ENCODE measurements around the gene MARK1. TPM values are rescaled to one million over a fixed set of nuclear protein-coding genes. Genes with fewer than 3 reads are reported as not detected.

MARK1 gene
- total and polyA plus RNA-seq, 9 of the 15 experiments (the other 6 are each of a cell fraction or from before 2014, with no cell fraction given): not detected

DNA sequence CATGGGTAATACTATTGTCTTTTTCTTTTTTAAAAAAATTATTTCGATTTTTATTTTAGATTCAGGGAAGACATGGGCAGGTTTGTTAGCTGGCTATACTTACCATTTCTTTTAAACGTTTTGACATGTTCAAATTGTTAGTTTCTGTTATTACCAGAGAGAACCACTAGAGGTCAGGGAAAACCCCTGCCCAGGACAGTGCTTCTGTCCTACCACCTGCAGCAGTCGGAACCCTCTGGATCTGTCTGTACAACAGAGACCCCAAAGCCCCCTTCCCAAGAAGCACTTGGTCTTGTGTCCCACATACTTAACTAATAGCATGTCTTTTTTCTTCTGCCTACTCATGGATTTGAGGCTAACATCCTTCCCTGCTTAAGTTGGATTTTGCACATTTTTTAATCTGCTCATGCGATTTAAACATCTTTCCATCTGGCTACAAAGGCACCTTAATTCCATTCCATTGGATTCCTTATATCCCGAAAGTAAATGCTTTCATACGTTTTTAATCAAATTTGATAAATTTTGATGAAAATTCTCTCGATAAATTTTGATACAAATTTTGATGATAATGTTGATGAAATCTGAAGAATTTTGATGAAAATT, 152.2 kb downstream of the MARK1 start (continued):
- TF ChIP-seq, protein P1, sequence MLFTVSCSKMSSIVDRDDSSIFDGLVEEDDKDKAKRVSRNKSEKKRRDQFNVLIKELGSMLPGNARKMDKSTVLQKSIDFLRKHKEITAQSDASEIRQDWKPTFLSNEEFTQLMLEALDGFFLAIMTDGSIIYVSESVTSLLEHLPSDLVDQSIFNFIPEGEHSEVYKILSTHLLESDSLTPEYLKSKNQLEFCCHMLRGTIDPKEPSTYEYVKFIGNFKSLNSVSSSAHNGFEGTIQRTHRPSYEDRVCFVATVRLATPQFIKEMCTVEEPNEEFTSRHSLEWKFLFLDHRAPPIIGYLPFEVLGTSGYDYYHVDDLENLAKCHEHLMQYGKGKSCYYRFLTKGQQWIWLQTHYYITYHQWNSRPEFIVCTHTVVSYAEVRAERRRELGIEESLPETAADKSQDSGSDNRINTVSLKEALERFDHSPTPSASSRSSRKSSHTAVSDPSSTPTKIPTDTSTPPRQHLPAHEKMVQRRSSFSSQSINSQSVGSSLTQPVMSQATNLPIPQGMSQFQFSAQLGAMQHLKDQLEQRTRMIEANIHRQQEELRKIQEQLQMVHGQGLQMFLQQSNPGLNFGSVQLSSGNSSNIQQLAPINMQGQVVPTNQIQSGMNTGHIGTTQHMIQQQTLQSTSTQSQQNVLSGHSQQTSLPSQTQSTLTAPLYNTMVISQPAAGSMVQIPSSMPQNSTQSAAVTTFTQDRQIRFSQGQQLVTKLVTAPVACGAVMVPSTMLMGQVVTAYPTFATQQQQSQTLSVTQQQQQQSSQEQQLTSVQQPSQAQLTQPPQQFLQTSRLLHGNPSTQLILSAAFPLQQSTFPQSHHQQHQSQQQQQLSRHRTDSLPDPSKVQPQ (CRISPR knock-in tag; IDR thresholded peaks at IDR 0.05; ENCODE audit: borderline replicate concordance): no peak
- no peak for TF ChIP-seq KLF10 (CRISPR knock-in tag; IDR thresholded peaks at IDR 0.05)

DNA sequence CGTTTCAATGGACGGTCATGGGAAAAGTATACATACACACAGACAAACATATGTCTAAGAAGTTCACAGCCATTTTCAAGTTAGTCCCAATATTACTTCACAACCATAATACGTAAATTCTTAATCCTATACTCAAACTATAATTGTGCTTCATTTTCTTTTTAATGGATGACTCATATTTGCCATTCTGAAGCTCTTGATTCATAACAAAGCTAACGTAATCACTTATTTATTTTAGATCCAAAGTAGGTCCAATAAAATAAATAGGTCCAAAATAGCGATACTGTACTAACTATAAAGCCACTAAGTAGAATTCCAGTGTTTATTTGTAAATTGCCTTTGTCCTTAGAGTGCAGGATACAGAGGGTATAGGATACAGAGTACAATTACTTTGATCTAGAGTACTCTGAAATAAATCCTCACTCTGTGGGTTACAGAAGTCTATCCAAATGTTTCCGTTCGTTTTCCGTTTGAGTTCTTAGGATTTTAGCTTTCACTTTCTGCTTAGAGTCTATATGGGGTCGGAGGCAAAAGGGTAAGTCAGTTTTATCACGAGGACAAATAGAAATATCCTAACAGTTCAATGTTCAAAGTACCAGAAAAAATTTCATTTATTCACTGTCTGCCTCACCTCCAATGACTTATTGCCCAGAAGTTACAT, 153.4 kb downstream of the MARK1 start:
- Histone ChIP-seq H3K9me3 (replicated peaks; ENCODE audit: control insufficient read depth, insufficient read depth, low read depth, low read length) (no peaks in the 10 kb centered on the region), H3K27ac (ENCODE audit: extremely low read depth, low read depth, low read length) (no peak overlapping the region), H3K4me1 (replicated peaks in 1 of 2; ENCODE audit: control insufficient read depth in 2 of 2, insufficient read depth in 2 of 2, low read length in 2 of 2) (no peaks in the 10 kb centered on the region), H3K9me1 (ENCODE audit: control insufficient read depth, insufficient read depth, low read length) (no peaks in the 10 kb centered on the region), H3K36me3 (ENCODE audit: control insufficient read depth, insufficient read depth, low read length) (no peaks in the 10 kb centered on the region), H3K4me3 (no peak overlapping the region), H2AFZ (ENCODE audit: low read depth, low read length) (no peak overlapping the region), H3K9ac (ENCODE audit: insufficient read depth in 1 of 2, low read depth in 2 of 2, low read length in 2 of 2) (no peak overlapping the region), H3K4me2 (ENCODE audit: insufficient read depth, low read length) (no peak overlapping the region), H4K20me1 (replicated peaks; ENCODE audit: control insufficient read depth, insufficient read depth, low read length) (no peaks in the 10 kb centered on the region), H3K27me3 (ENCODE audit: control insufficient read depth in 2 of 2, insufficient read depth in 2 of 2, low read length in 2 of 2) (peaks cover 2 to 14% of the 10 kb centered on the region in 2 experiments; a peak in 2 of 5 replicates), H3K79me2 (ENCODE audit: control insufficient read depth, insufficient read depth, low read length) (no peaks in the 10 kb centered on the region)
- POLR2A ChIA-PET: no interaction called here
- in situ Hi-C loops (cut with MboI) (no loop called here), intact Hi-C loops (cut with micrococcal nuclease) (loop anchor here (1.0 kb wide), 1 partner anchor 52 kb away; no protein-coding TSS in a partner anchor)
- TF ChIP-seq, protein P2, sequence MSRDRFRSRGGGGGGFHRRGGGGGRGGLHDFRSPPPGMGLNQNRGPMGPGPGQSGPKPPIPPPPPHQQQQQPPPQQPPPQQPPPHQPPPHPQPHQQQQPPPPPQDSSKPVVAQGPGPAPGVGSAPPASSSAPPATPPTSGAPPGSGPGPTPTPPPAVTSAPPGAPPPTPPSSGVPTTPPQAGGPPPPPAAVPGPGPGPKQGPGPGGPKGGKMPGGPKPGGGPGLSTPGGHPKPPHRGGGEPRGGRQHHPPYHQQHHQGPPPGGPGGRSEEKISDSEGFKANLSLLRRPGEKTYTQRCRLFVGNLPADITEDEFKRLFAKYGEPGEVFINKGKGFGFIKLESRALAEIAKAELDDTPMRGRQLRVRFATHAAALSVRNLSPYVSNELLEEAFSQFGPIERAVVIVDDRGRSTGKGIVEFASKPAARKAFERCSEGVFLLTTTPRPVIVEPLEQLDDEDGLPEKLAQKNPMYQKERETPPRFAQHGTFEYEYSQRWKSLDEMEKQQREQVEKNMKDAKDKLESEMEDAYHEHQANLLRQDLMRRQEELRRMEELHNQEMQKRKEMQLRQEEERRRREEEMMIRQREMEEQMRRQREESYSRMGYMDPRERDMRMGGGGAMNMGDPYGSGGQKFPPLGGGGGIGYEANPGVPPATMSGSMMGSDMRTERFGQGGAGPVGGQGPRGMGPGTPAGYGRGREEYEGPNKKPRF (IDR thresholded peaks at IDR 0.05; ENCODE audit: low read depth, low read length): no peak
- TF ChIP-seq ZBTB17 (CRISPR knock-in tag; IDR thresholded peaks at IDR 0.05) (no peak), GTF2A2 (tag; IDR thresholded peaks at IDR 0.05) (no peak), SRSF3 (IDR thresholded peaks at IDR 0.05; ENCODE audit: insufficient read depth, low read length) (no peak)
- BruUV-seq (replicated peaks): no TSS peak
- FAIRE-seq (no peak), ATAC-seq (no peak), DNase-seq (ENCODE audit: extremely low read depth in 1 of 4, low spot score in 3 of 4) (no peak)
- WGBS (ENCODE audit: insufficient coverage, low coverage, missing lambda C conversion rate): 2% methylated on average over 10 of the region's 10 CpGs
- CTCF ChIA-PET (ENCODE audit: low intra/inter-chr PET ratio): no interaction called here

Data from K562 (cell line).